GM19193 (cell line): Measurements from ENCODE around the gene HOXD10.

ENCODE experiments used
- POLR2A ChIP-seq: IDR thresholded peaks from 4 replicates; pipeline ENCODE4 v1.6.1; 2011; ENCODE audit not compliant: insufficient read depth, insufficient read length; ENCODE audit errors: extremely low read depth

HOXD10 gene

DNA sequence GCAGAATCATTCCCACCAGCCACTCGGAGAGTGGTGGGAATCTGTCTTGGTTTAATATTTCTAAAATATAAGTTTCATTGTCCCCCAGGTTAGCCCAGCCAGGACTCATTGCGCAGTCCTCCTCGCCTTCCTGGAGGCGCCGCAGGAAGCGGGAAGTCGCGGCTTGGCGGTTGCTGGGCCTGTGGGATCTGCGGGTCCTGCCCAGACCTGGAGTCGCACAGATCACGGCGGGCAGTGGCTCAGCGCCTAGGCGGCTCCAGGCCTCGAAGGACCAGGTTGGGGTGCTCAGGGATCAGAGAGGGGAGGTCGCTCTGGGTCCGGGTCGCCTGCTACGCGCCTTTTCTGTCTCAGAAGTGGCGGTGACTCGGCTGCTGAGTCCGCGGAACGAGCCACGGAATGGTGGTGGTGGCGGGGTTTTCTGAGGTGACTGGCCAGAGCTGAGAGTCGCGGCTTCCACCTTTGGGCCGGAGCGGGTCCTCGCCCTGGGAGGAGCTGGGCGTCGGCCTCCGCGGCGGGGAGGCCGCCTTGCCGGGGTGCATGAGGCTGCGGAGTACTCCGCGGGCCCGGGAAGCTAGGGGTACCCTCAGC lies 43.2 kb downstream of the HOXD10 start:
- no peak for TF ChIP-seq POLR2A

DNA sequence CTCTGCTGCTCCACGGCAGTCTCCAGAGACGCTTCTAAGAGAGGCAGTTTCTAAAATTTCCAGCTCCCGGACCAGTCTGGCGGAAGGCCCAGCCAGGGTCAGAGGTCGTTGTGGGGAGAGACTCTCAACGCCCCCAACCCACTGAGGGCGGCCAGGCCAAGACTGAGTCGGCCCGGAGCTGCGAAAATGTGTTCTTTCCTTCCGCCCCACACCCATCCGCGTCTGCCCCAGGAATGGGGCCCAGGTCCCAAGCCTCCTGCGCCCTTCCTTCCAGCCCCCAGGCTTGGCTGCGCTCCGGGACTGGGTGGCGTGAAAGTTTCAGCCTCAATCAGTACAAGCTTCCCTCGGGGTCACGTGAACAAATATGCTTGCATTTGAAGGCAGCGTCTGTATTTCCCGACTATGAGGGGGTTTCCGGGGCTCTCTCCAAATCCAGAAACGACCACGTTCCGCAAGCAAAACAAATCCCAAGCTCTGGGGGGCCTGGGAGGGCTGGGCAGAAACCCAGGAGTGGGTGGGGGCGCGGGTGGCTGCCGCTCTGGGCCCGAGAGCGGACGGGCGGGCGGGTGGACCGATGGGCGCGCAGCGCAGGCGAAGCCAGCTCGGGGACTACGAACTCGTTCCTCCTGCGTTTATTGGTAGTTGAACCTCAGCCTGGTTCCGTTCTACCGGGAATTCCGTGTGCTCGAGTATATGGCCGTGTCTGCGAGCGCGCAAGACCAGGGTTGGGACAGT lies 43.8 kb downstream of the HOXD10 start:
- TF ChIP-seq POLR2A, result no peak

DNA sequence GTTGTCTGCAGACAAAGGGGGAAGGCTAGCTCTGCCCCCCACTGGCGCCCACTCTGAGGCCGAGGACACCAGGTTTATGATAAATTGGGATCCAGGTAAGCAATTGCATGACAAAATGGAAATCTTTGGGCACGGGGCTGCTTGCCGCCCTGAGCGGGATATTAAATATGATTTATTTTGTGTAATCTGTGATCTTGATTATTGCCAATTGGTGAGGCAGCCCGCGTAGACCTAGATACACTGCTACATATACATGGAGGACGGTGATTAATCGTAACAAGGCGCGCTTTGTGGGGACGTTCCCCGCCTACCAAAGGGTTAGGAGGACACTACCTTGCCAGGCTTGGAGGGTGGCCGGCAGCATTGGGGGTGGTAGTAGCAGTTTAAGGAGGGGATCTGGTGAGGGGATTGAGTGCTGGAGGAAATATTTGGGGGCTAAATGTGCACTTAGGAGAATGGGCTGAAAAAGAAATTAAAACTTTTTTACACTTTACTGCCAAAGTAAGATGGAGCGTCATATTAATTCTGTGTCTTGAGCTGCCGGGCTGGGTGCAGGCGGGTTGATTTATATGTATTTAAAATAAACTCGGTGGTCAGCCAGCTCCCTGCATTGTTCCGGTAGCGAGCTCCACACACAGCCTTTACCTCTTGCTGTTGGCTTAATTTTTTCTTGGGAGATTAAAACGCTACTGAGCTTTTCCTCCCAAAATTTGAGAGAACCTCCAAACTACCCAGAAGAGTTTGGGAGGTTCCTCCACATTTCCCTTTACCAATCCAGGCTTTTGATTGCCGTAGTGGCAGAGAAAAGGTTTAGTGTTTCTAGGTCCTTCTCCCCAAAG lies 44.6 kb downstream of the HOXD10 start:
- no peak for TF ChIP-seq POLR2A

DNA sequence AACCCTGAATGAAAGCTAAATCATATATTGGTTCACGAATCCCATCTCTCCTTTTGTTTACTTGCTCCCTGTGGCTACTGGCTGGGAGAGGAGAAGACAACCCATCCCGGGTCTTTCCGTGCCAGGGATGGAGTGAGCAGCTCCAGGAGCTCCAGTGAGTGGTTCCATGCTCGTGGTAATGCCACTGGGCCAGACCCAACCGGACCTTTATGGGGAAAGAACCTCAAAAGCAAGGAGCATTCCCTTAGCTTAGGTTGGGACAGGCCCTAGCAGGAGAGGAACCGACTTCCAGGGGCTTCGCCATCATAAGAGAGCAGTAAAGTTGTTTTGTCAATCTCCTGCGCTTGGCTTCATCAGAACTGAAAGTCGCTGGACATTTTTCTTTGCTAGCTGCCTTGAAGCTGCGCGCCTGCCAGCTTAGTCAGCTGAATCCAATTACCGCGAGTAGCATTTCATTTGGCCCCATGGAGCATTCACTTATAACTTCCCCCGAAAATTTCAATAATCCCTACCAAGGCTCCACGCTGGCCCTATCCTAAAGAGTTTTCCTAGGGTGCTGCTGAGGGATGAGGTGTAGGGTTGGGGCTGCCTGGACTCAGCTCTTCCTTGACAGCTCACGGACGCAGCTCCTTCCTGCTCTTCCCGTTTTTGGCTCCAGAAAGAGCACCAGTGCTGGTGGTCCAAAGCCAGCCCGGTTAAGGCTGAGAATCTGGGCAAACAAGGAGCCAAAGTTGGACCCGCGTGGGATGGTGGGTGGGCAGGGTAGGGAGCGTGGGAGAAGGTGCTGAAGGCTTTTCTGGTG lies 45.4 kb downstream of the HOXD10 start:
- no peak for TF ChIP-seq POLR2A

DNA sequence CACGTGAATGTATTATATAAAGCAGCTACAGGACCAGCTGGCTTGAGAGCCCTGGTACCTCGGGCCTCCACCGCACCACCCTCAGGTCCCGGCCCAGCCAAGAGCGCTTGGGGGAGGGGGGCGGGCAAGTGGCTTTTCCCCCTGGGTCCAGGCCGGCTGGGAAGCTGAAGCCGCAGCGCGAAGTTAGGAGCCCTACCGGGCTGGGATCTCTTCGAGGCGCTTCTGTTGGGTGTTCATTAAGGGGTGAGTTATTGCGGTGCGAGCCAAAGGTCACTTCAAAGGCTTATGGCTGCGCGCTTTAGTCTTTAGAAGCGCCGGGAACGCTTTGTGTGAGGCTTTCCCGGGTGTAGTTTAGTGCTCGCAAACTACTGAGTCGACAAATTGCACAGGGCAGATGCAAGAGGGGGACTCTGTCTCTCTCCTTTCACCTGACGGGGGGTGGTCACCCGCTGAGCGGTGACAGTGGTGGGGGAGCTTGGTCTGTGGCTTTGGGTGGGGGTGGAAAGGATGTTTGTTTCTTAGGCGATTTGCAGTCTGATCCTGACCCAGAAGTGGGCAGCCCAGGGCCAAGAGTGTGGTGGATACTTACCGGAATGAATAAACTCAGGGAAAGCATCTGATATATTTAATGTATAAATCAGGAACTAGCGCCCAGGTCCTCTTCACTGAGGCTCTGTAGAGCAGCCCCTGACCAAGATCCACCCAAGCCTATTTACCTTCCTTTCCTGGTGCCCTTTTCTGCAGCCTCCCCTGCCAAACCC lies 46.5 kb downstream of the HOXD10 start:
- no peak for TF ChIP-seq POLR2A

DNA sequence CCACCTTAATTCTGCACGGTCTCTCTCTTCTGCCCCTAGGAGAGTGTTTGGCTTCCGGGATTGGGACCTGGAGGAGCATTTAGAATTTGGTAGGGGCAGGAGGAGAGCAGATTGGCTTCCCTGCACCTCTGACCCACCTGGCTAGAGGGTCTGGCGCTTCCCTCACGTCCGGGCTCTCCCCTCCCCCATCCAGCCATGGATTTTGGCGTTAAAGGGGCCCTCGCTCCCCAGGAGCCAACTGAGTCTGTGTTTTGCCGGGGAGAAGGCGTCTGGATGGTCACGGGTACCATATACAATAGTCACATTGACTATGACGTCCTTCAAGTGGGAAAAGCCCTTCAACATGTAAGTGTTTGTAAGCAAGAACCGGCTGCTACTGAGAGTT lies 47.1 kb downstream of the HOXD10 start:
- no peak for TF ChIP-seq POLR2A

DNA sequence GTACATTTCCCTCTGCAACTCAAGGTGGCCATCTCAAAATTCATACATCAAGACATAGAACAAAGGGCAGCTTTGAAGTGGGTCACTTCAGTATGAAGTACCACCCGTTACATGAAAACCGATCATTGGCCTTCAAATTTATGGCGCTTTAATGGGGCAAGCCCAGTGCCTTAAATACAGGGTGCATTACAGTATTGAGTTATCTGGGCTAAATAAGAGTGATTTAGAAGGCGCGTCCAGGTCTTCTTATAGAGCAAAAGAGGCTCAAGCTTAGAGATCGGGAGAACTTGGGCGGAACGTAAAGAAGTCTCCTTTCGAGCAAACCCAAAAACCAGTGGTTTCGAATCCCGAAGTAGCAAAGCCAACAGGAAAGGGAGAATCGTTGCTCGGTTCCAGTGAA lies 47.6 kb downstream of the HOXD10 start:
- TF ChIP-seq POLR2A, result no peak

DNA sequence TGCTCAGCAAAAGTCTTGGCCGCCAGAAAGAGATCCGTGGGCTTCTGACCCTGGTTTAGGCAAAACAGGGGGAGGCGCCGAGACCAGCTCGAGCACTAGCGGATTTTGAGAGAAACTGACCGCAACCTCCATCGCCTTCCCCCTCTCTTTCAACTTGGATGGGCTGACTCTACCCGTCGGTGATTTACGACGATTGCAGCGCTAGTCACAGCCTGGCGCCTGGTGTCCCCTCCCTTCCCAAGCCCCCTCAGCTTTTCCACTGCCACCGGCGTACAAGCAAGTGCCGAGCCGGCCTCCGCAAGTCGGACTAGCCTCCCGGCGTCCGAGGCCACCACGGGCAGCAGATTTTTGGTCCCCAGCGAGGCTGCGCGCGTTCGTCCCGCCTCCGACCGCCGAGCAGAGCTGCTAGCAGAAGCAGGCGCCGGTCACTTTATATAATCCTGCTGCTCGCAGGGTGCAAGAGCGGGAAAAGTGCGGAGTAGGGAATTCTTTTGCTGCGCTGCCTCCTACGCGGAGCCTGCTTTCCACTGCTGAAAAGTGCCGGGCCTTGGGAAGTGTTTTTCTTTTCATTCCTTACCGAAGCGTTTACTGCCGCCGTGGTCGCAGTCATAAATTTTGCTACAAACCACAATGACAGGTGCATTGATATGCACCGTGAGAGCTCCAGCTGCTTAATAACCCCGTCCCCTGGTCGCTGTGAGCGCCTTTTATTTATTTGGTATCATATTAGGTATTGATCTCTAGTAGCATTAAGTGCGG lies 48.2 kb downstream of the HOXD10 start:
- no peak for TF ChIP-seq POLR2A

DNA sequence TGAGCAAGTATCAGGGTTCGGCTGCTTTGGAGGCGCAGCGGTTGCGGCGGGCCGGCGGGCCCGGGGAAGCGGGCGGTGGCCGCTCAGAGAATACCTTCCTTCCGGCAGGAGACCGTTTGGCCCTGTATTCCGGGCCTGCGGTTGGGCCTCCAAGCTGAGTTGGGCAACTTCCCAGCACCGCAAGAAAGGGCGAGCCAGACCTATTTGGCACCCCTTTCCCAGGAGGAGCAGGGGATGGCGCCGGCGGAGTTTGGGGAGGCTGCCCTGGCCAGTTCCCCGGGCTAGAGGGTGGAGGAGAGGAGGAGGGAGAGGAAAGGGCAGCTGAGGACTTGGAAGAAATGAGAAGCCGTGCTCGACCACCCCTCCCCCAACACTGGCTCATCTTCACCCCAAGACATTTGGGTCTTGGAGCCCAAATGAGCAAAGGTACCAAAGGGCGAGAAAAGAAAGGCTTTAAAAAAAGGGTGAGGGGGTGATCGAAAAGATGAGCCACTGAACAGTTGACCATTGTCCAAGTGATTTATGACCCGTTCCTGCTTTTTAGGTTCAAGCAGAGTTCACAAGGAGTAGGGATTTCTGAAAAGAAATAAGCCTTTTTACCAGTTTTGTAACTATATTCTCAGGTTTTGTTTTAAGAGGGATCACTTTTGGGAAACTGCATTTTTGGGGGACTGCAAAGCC lies 48.9 kb downstream of the HOXD10 start:
- no peak for TF ChIP-seq POLR2A

DNA sequence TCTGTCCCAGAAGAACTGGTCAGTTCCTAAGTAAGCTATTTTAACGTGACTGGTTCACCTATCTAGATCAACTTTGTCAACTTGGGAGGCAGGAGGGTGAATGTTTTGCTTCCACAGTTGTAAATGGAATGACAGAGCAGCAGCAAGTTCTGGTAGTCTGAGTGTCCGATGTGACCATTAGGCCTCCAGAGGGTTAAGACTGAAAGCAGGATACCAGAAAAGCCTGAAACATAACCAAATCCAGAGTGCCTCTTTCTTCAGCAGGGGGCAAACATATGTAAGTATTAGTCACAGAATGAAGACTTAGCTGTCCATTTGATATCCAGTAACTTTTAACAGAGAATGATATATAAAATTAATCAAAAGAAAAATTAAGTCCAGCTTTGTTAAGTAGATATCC lies 49.7 kb downstream of the HOXD10 start:
- TF ChIP-seq POLR2A, result no peak

DNA sequence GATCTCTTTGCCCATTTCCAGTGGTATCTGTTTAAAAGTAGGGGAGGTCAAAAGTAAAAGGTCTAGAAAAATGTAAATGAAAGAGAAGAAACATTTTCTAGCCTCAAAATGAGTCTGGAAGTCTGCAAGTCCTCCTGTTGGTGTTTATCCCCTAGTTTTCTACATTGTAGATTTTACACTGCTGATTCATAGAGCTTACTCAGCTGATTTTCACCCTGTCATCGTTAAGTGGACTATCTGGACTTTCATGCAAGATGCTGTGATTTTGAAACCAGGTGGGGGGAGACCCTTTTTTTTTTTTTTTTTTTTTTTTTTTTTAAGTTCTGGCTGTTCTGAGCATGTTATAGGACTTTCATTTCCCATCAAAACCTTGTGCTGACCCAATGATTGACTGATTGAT lies 50.8 kb downstream of the HOXD10 start:
- no peak for TF ChIP-seq POLR2A

DNA sequence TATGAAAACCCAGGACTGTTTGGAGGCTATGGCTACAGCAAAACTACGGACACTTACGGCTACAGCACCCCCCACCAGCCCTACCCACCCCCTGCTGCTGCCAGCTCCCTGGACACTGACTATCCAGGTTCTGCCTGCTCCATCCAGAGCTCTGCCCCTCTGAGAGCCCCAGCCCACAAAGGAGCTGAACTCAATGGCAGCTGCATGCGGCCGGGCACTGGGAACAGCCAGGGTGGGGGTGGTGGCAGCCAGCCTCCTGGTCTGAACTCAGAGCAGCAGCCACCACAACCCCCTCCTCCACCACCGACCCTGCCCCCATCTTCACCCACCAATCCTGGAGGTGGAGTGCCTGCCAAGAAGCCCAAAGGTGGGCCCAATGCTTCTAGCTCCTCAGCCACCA lies 52.6 kb downstream of the HOXD10 start:
- no peak for TF ChIP-seq POLR2A
